ENCODE measurements around the gene MED9.
"Not testable (repeated sequence)": the region's sequence is repeated elsewhere in the genome, so short reads cannot be mapped to it uniquely, and the experiment has no call there.

The MED9 gene

GRCh38 chr17:17465878-17466277, 10.9 kb upstream of the MED9 start:
- H3K4me1 ChIP-seq (ENCODE audit: control insufficient read depth, insufficient read depth, low read length); H3K27ac ChIP-seq (ENCODE audit: extremely low read depth, low read depth, low read length); H3K36me3 ChIP-seq (ENCODE audit: control insufficient read depth in 2 of 2, insufficient read depth in 1 of 2, low read length in 2 of 2); H3K9me3 ChIP-seq (ENCODE audit: control insufficient read depth, insufficient read depth, low read depth, low read length); H3K4me3 ChIP-seq (ENCODE audit: low read depth, low read length): not testable (repeated sequence)
- TF ChIP-seq EGR2 (tag by site-specific recombination; IDR thresholded peaks at IDR 0.05; ENCODE audit: low read depth) (peak; percentile 63; the same call in 1 of the 2 replicates), ZFHX2 (tag by site-specific recombination; conservative IDR thresholded peaks at IDR 0.05) (peak; percentile 67)
- ChIA-PET CTCF (interaction anchor here (1.6 kb wide), 1 partner anchor 31 kb away, joined by 4 read pairs; no protein-coding TSS in a partner anchor), POLR2A (interaction anchor here (1.1 kb wide), 1 partner anchor 30 kb away, joined by 3 read pairs; the partner anchor contains the start of gene RASD1)

- Histone ChIP-seq H3K27ac (ENCODE audit: extremely low read depth, low read depth, low read length) (no peak overlapping the region), H3K4me3 (ENCODE audit: low read depth, low read length) (no peak overlapping the region), H3K36me3 (ENCODE audit: control insufficient read depth in 2 of 2, insufficient read depth in 1 of 2, low read length in 2 of 2) (no peaks in the 10 kb centered on the region), H3K4me1 (ENCODE audit: control insufficient read depth, insufficient read depth, low read length) (0 out of 2 replicates have a peak, but pooled peaks cover 2% of the 10 kb centered on the region), H3K9me3 (ENCODE audit: control insufficient read depth, insufficient read depth, low read depth, low read length) (no peaks in the 10 kb centered on the region)
- ChIA-PET POLR2A (interaction anchor here (1.1 to 2.0 kb wide), 2 partner anchors 30 kb away, joined by 3 to 6 read pairs; partner anchors contain the start of gene RASD1), CTCF (interaction anchor here (0.6 to 2.0 kb wide), 6 partner anchors 11 to 350 kb away, joined by 3 to 13 read pairs (median 4); no protein-coding TSS in a partner anchor)
- TF ChIP-seq ZNF785 (tag by site-specific recombination; IDR thresholded peaks at IDR 0.05) (no peak), ZBTB48 (tag by site-specific recombination; IDR thresholded peaks at IDR 0.05) (no peak)
Observed at GRCh38 chr17:17466511-17466910, 10.3 kb upstream of the MED9 start.

GRCh38 chr17:17467016-17467415, 9.8 kb upstream of the MED9 start:
- Histone ChIP-seq H3K9me3 (ENCODE audit: control insufficient read depth, insufficient read depth, low read depth, low read length) (no peaks in the 10 kb centered on the region), H3K4me1 (ENCODE audit: control insufficient read depth, insufficient read depth, low read length) (0 out of 2 replicates have a peak, but pooled peaks cover 2% of the 10 kb centered on the region), H3K36me3 (ENCODE audit: control insufficient read depth in 2 of 2, insufficient read depth in 1 of 2, low read length in 2 of 2) (no peaks in the 10 kb centered on the region), H3K27ac (ENCODE audit: extremely low read depth, low read depth, low read length) (no peak overlapping the region), H3K4me3 (ENCODE audit: low read depth, low read length) (no peak overlapping the region)
- TF ChIP-seq GLIS1 (tag by site-specific recombination; IDR thresholded peaks at IDR 0.05) (no peak), SP2 (tag by site-specific recombination; IDR thresholded peaks at IDR 0.05) (no peak)
- CTCF ChIA-PET, result interaction anchor here (1.2 to 2.2 kb wide), 5 partner anchors 11 to 111 kb away, joined by 3 to 13 read pairs (median 5); partner anchors contain the start of gene RASD1
- POLR2A ChIA-PET, result interaction anchor here (2.0 kb wide), 1 partner anchor 29 kb away, joined by 6 read pairs; the partner anchor contains the start of gene RASD1

- CTCF ChIA-PET, result interaction anchor here (0.6 to 2.2 kb wide), 4 partner anchors 29 to 485 kb away, joined by 3 to 13 read pairs (median 7); partner anchors contain the start of gene RASD1
- Histone ChIP-seq H3K9me3 (ENCODE audit: control insufficient read depth, insufficient read depth, low read depth, low read length) (no peaks in the 10 kb centered on the region), H3K4me1 (ENCODE audit: control insufficient read depth, insufficient read depth, low read length) (0 out of 2 replicates have a peak, but pooled peaks cover 2% of the 10 kb centered on the region), H3K36me3 (ENCODE audit: control insufficient read depth in 2 of 2, insufficient read depth in 1 of 2, low read length in 2 of 2) (no peaks in the 10 kb centered on the region), H3K4me3 (ENCODE audit: low read depth, low read length) (no peak overlapping the region), H3K27ac (ENCODE audit: extremely low read depth, low read depth, low read length) (0 out of 2 replicates have a peak overlapping the region, but pooled peaks have one; percentile 2)
- POLR2A ChIA-PET, result interaction anchor here (2.0 kb wide), 1 partner anchor 29 kb away, joined by 6 read pairs; the partner anchor contains the start of gene RASD1
- TF ChIP-seq YY1 (tag by site-specific recombination; IDR thresholded peaks at IDR 0.05) (no peak), ZNF76 (tag by site-specific recombination; IDR thresholded peaks at IDR 0.05; ENCODE audit: borderline replicate concordance, low read depth) (no peak), ZNF768 (tag by site-specific recombination; IDR thresholded peaks at IDR 0.05) (no peak), KLF17 (tag by site-specific recombination; IDR thresholded peaks at IDR 0.05) (0 out of 2 replicates have a peak, but pooled peaks have one; percentile 20), ZSCAN5A (tag by site-specific recombination; IDR thresholded peaks at IDR 0.05) (no peak), REPIN1 (tag by site-specific recombination; IDR thresholded peaks at IDR 0.05; ENCODE audit: low read depth) (no peak), KLF1 (tag by site-specific recombination; IDR thresholded peaks at IDR 0.05) (no peak), HIC1 (tag by site-specific recombination; IDR thresholded peaks at IDR 0.05) (no peak), ZBTB1 (tag by site-specific recombination; IDR thresholded peaks at IDR 0.05) (no peak), ZNF184 (tag by site-specific recombination; IDR thresholded peaks at IDR 0.05) (no peak), ZNF600 (tag by site-specific recombination; IDR thresholded peaks at IDR 0.05) (no peak), AEBP2 (tag by site-specific recombination; IDR thresholded peaks at IDR 0.05; ENCODE audit: borderline replicate concordance) (no peak), ZNF404 (tag by site-specific recombination; IDR thresholded peaks at IDR 0.05) (no peak), ZBTB17 (tag by site-specific recombination; IDR thresholded peaks at IDR 0.05) (peak; percentile 52; the same call in 1 of the 2 replicates), ZNF239 (tag by site-specific recombination; IDR thresholded peaks at IDR 0.05) (no peak)
Observed at GRCh38 chr17:17467720-17468119, 9.1 kb upstream of the MED9 start.
